Astrocyte (in vitro differentiated cells and primary cell): ENCODE measurements around the gene HSD3B7. TPM values are rescaled to one million over a fixed set of nuclear protein-coding genes. Genes with fewer than 3 reads are reported as not detected.

Source experiments
- DNase-seq: peaks from one replicate; pipeline ENCODE4 v3.0.0-alpha.2; 2010; ENCODE audit warnings: low read depth
- FAIRE-seq: peaks from 2 replicates; lab custom pipeline; 2011; peaks lifted over from hg19 to GRCh38; lab: Jason Lieb, UNC
- H2AFZ ChIP-seq: 2 replicates; pipeline ENCODE4 v1.6.0; 2012; ENCODE audit warnings: low read depth, low read length, inconsistent platforms
- H3K27ac ChIP-seq: 2 replicates; pipeline ENCODE4 v1.5.1; 2011; ENCODE audit warnings: low read depth, low read length, inconsistent platforms
- H3K27me3 ChIP-seq: 2 replicates; pipeline ENCODE4 v1.6.0; 2011; ENCODE audit warnings: low read length, inconsistent platforms; ENCODE audit not compliant: insufficient read depth
- H3K36me3 ChIP-seq: 2 replicates; pipeline ENCODE4 v1.5.1; 2011; ENCODE audit warnings: low read length, inconsistent platforms; ENCODE audit not compliant: insufficient read depth
- H3K4me1 ChIP-seq: 2 replicates; pipeline ENCODE4 v1.5.1; 2011; ENCODE audit warnings: low read length, inconsistent platforms; ENCODE audit not compliant: insufficient read depth
- H3K4me2 ChIP-seq: 2 replicates; pipeline ENCODE4 v1.6.0; 2012; ENCODE audit warnings: low read length, inconsistent platforms
- H3K4me3 ChIP-seq: 2 replicates; pipeline ENCODE4 v1.5.1; 2011; ENCODE audit warnings: low read depth, mild to moderate bottlenecking, low read length, inconsistent platforms; ENCODE audit not compliant: insufficient read depth
- H3K79me2 ChIP-seq: 2 replicates; pipeline ENCODE4 v1.6.0; 2012; ENCODE audit warnings: mild to moderate bottlenecking, low read length, inconsistent platforms; ENCODE audit not compliant: insufficient read depth
- H3K9ac ChIP-seq: 2 replicates; pipeline ENCODE4 v1.6.0; 2012; ENCODE audit warnings: mild to moderate bottlenecking, low read length, inconsistent platforms
- H3K9me3 ChIP-seq: 2 replicates; pipeline ENCODE4 v1.5.1; 2012; ENCODE audit warnings: low read depth, mild to moderate bottlenecking, low read length, inconsistent platforms; ENCODE audit not compliant: insufficient read depth
- H4K20me1 ChIP-seq: 2 replicates; pipeline ENCODE4 v1.6.0; 2012; ENCODE audit warnings: low read length, inconsistent platforms; ENCODE audit not compliant: insufficient read depth
- H3K27ac Mint-ChIP-seq: one replicate; pipeline ENCODE4 v1.8.0; 2021; ENCODE audit warnings: mild to moderate bottlenecking, mixed read lengths; ENCODE audit not compliant: unreplicated experiment
- H3K27me3 Mint-ChIP-seq: one replicate; pipeline ENCODE4 v1.8.0; 2021; ENCODE audit warnings: low read depth, mixed read lengths; ENCODE audit not compliant: unreplicated experiment
- H3K36me3 Mint-ChIP-seq: one replicate; pipeline ENCODE4 v1.8.0; 2021; ENCODE audit warnings: low read depth, mixed read lengths; ENCODE audit not compliant: unreplicated experiment
- H3K4me1 Mint-ChIP-seq: one replicate; pipeline ENCODE4 v1.8.0; 2021; ENCODE audit warnings: low read depth, mixed read lengths; ENCODE audit not compliant: unreplicated experiment
- H3K4me3 Mint-ChIP-seq: one replicate; pipeline ENCODE4 v1.8.0; 2021; ENCODE audit warnings: mild to moderate bottlenecking, moderate library complexity, mixed read lengths; ENCODE audit not compliant: unreplicated experiment
- H3K9me3 Mint-ChIP-seq: one replicate; pipeline ENCODE4 v1.8.0; 2021; ENCODE audit warnings: mild to moderate bottlenecking, mixed read lengths; ENCODE audit not compliant: unreplicated experiment
- CTCF ChIP-seq: IDR thresholded peaks from 2 replicates; pipeline ENCODE4 v1.5.1; 2011; ENCODE audit warnings: low read depth, mild to moderate bottlenecking, inconsistent platforms, low read length, moderate library complexity; ENCODE audit not compliant: insufficient read depth
- EZH2 ChIP-seq: IDR thresholded peaks from 2 replicates; pipeline ENCODE4 v1.6.1; 2012; ENCODE audit warnings: mild to moderate bottlenecking, low read length, inconsistent platforms; ENCODE audit not compliant: insufficient read depth
- total RNA-seq: library from RNA; stranded (reverse); gene quantifications from 2 replicates; pipeline ENCODE4 v1.2.1, GENCODE V29; 2021

HSD3B7 gene
- total RNA-seq, 1 donor from 2014 or later = 8.3 TPM

- Mint-ChIP-seq H3K36me3 (peaks cover 24% of the 10 kb centered on the region), H3K27me3 (no peaks in the 10 kb centered on the region), H3K9me3 (no peaks in the 10 kb centered on the region), H3K4me3 (no peak overlapping the region), H3K27ac (no peak overlapping the region), H3K4me1 (peaks cover 1% of the 10 kb centered on the region)
- Histone ChIP-seq H4K20me1 (peaks cover 13% of the 10 kb centered on the region), H3K9me3 (no peaks in the 10 kb centered on the region), H3K4me1 (no peaks in the 10 kb centered on the region), H3K9ac (no peak overlapping the region), H3K27ac (no peak overlapping the region), H3K4me3 (no peak overlapping the region), H2AFZ (no peak overlapping the region), H3K27me3 (no peaks in the 10 kb centered on the region), H3K36me3 (peaks cover 41% of the 10 kb centered on the region), H3K4me2 (no peak overlapping the region), H3K79me2 (peaks cover 4% of the 10 kb centered on the region)
- FAIRE-seq = no peak
- DNase-seq = no peak
- TF ChIP-seq EZH2 = no peak
- no peak for TF ChIP-seq CTCF
These were observed 19.6 kb upstream of the HSD3B7 start for GRCh38 chr16:30965436-30965835.

- Histone ChIP-seq H2AFZ (no peak overlapping the region), H3K4me3 (no peak overlapping the region), H3K27me3 (no peaks in the 10 kb centered on the region), H3K27ac (no peak overlapping the region), H3K4me1 (no peaks in the 10 kb centered on the region), H4K20me1 (peaks cover 13% of the 10 kb centered on the region), H3K9ac (no peak overlapping the region), H3K4me2 (no peak overlapping the region), H3K9me3 (no peaks in the 10 kb centered on the region), H3K79me2 (peaks cover 3% of the 10 kb centered on the region), H3K36me3 (peaks cover 44% of the 10 kb centered on the region)
- Mint-ChIP-seq H3K9me3 (no peaks in the 10 kb centered on the region), H3K36me3 (peaks cover 29% of the 10 kb centered on the region), H3K4me1 (peaks cover 1% of the 10 kb centered on the region), H3K4me3 (no peak overlapping the region), H3K27me3 (no peaks in the 10 kb centered on the region), H3K27ac (no peak overlapping the region)
- FAIRE-seq (no peak), DNase-seq (no peak)
- TF ChIP-seq EZH2 (no peak), CTCF (no peak)
These were observed 18.9 kb upstream of the HSD3B7 start for GRCh38 chr16:30966033-30966619.

DNA sequence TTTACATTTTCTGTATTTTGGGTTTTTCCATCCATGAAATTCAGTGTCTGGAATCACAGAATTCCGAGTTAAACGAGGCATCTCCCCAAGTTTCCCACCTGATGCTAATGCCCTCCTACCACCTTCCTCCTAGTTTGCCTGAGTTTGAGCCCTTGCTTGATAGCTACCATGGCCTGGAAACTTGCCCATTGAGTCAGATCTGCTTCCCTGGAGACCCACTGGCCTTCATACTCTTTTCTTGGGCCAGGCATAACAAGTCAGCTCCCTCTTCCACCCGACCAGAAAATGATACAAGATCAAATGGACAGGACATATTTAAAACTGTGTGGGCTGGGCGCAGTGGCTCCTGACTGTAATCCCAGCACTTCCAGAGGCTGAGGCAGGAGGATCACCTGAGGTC is 17.2 kb upstream of the HSD3B7 start:
- H3K36me3 Mint-ChIP-seq = peaks cover 32% of the 10 kb centered on the region
- H3K9me3 Mint-ChIP-seq = no peaks in the 10 kb centered on the region
- FAIRE-seq (no peak), DNase-seq (no peak)
- no peaks in the 10 kb centered on the region for H3K79me2 ChIP-seq
- no peaks in the 10 kb centered on the region for H3K9me3 ChIP-seq
- no peaks in the 10 kb centered on the region for H3K4me1 ChIP-seq
- no peaks in the 10 kb centered on the region for H3K27me3 ChIP-seq
- H3K27ac ChIP-seq = no peak overlapping the region
- H3K4me3 ChIP-seq = no peak overlapping the region
- no peak overlapping the region for H3K9ac ChIP-seq
- no peak overlapping the region for H3K4me2 ChIP-seq
- H3K27ac Mint-ChIP-seq = no peak overlapping the region
- no peak overlapping the region for H2AFZ ChIP-seq
- H3K4me1 Mint-ChIP-seq = peaks cover 1% of the 10 kb centered on the region
- peaks cover 41% of the 10 kb centered on the region for H3K36me3 ChIP-seq
- H3K27me3 Mint-ChIP-seq = no peaks in the 10 kb centered on the region
- TF ChIP-seq CTCF (no peak), EZH2 (no peak)
- H3K4me3 Mint-ChIP-seq = no peak overlapping the region
- peaks cover 12% of the 10 kb centered on the region for H4K20me1 ChIP-seq
